ENCODE results near the gene PRKCE.

DNA sequence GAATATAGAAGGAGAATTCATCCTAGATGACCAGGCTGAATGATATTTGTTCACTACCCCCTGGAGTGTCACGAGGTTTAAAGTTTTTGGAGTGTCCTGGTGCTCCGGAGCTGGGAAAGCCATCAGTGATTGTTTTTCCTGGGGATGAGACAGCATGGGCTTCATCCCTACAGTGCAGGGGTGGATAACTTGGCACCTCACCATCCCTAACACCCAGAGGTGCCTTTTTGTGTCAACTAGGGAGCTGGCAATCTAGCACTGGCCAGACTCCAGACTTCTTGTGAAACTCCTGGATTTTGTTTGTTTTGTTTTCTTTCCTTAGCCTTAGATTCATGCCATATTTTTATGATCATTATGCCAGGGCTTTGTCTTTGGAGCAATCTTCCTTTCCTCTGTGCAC, 164.8 kb downstream of the PRKCE start:
- no peak for TF ChIP-seq GATA2 (IDR thresholded peaks at IDR 0.05; ENCODE audit: low read depth, low read length)
- no peak for TF ChIP-seq GATA3 (IDR thresholded peaks at IDR 0.05; ENCODE audit: low read depth, low read length)
